HG02852 (cell line): Measurements from ENCODE around the gene SMIM32.
A peak's percentile ranks its signal among the peaks of the same experiment; 100 is the strongest.

Source experiments
- ATAC-seq: cut with Tn5 transposase; IDR thresholded peaks from one replicate; pipeline ENCODE4 v1.9.1; 2021; ENCODE audit warnings: mild to moderate bottlenecking, moderate library complexity; ENCODE audit not compliant: unreplicated experiment

The SMIM32 gene

GRCh38 chr5:136190091-136190720 lies 2.8 kb downstream of the SMIM32 start:
- no peak for ATAC-seq

GRCh38 chr5:136188859-136189258 lies 4.1 kb downstream of the SMIM32 start:
- no peak for ATAC-seq

DNA sequence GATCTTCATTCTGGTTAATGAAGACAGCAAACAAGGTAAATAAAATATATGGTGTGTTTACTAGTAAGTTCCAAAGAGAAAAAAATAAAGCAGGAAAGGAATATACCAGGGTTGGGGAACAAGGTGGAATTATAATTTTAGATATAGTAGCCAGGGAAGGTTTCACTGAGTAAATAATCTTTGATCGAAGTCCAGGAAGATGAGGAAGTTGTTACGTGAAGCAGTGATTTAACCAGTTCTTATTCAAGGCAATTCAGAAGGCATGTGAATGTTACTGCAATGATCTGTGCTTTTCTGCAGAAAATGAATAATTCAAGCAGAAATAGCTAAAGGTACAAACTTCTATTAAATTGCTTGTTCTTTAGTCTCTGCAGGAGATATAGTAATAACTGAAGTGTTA lies 6.2 kb downstream of the SMIM32 start:
- no peak for ATAC-seq

DNA sequence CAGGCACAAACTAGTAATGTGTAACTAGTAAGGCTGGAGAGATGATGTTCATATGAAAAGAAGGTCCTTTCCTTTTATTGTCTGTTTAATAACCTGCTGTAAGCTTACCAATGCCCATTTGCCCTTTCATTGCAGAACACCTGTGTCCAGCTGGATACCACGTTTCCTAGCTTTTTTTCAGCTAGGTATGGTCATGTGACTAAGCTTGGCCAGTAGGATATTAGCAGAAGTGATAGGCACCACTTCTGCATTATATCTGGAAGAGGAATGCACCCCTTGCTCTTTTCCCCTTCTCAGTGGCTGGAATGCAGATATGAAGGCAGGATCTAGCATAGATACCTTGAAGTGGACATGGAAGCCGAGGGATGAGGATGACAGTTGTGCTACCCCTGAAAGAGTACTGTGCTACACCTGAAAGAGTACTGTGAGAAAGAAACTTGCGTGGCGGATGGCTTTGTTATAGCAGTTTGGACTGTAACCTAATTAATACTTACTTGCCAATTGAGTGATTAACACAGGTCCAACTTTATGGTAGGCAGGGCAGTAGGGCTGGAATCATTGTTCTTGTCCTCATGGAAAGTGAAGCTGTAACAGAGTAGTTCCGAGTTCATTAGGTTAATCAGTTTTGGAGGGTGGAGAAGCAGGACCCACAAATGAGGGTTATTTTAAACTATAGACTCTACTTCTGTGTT lies 6.8 kb downstream of the SMIM32 start:
- ATAC-seq, result no peak

GRCh38 chr5:136182618-136183017 lies 10.3 kb downstream of the SMIM32 start:
- ATAC-seq, result no peak

DNA sequence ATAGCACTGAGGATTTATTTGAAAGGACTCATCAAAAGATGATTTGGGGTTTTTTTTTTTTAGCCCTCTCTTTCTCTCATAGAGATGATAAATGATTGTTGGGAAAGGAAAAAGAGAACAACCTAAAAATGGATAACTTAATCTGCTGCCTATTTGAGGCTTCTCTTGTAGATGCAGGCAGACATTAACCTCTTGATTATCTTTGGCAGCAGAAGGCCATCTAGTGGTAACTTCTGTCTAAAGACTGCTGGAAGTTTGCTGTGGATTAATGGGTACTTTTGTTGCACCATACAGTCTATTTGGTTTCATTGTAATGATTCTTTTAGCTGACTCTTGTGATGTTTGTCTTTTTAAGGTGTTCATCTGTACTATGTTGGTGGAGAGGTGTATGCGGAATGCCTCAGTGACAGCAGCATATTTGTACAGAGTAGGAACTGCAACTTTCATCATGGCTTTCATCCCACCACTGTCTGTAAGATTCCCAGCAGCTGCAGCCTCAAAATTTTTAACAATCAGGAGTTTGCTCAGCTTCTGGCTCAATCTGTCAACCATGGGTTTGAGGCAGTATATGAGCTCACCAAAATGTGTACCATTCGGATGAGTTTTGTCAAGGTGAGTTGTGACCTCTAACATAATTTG lies 18.8 kb downstream of the SMIM32 start:
- ATAC-seq, result peak; percentile 62

- ATAC-seq, result no peak
These were observed 23.7 kb downstream of the SMIM32 start for GRCh38 chr5:136169218-136169617.

GRCh38 chr5:136166909-136167308 lies 26.1 kb downstream of the SMIM32 start:
- ATAC-seq, result peak; percentile 74

- peak; percentile 46 for ATAC-seq
These were observed 28.7 kb downstream of the SMIM32 start for GRCh38 chr5:136164226-136164625.

DNA sequence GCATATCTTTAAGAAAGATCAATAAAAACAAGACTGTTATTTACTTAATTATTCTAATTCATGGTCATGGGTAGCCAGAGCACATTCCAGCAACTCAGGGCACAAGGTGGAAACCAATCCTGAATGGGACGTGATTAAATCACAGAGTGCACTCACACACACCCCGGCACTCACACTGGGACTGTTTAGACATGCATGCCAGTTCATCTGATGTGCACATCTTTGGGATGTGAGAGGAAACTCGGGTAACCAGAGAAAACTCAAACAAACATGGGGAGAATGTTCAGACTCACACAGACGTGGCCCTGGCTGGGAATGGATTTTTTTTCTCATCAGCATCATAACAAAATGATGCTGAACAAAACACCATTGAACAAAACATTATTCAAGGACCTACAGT lies 31.0 kb downstream of the SMIM32 start:
- no peak for ATAC-seq

DNA sequence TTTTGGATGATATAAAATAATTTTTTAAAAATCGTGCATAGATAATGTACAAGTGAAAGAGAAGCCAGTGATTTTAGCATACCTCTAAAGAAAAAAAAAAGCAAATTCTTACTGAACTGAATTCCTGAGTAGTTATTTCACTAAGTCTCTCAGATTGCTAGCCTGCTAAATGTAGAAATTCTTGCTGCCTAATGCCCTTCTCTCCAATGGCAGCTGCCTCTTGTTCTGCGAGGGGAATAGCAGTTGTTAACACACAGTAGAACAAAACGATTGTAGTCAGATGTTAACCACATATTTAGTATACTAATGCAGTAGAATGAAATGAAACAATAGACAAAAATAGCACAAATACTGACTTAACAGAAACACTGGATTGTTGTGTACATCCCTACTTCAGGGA lies 33.5 kb downstream of the SMIM32 start:
- ATAC-seq, result no peak

- no peak for ATAC-seq
These were observed 35.4 kb downstream of the SMIM32 start for GRCh38 chr5:136157514-136157913.

DNA sequence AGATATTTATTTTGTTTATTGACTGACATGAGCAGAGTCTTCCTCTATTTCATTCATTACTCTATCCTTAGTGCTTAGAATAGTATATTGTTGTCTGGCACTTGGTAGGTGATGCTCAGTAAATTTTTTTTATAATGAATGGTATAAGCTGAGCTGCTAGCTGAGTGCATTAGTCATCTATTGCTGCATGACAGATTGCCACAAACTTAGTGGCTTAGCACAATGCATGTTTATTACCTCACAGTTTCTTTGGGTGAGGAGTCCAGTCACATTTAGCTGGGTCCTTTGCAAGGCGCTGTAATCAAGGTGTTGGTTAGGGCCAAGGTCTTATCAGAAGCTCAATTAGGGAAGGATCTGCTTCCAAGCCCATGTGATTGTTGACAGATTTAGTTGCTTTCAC lies 37.2 kb downstream of the SMIM32 start:
- ATAC-seq, result no peak

DNA sequence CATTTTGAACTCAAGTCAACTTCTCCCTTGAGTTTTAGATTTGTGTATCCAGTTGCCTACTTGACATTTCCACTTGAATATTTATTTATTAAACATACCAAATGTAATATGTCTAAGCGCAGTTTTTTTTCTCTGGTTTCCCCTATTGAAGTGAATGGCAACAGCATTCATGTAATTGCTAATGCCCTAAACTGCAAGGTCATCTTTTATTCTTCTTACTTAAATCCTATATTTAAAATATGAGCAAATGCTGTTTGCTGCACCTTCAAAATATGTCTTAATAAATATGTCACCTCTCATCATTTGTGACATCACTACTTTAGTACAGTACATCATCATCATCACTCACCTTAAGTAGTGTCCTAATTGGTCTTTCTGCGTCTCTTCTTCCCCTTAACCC lies 37.9 kb downstream of the SMIM32 start:
- ATAC-seq, result no peak

DNA sequence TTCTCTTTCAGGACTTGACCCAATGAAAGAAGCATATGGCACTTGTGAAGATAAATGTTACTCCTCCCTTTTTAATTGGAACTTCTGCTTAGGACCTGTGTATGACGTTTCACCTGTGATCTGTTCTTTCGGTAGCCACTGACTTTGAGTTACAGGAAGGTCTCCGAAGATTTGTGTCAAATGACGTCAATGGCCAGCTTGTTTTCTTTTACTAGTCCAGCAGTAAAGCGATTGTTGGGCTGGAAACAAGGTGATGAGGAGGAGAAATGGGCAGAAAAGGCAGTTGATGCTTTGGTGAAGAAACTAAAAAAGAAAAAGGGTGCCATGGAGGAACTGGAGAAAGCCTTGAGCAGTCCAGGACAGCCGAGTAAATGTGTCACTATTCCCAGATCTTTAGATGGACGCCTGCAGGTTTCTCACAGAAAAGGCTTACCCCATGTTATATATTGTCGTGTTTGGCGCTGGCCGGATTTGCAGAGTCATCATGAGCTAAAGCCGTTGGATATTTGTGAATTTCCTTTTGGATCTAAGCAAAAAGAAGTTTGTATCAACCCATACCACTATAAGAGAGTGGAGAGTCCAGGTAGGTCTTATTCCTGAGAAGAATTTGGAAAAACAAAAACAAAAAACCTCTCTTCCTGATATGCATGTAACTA lies 39.3 kb downstream of the SMIM32 start:
- no peak for ATAC-seq

DNA sequence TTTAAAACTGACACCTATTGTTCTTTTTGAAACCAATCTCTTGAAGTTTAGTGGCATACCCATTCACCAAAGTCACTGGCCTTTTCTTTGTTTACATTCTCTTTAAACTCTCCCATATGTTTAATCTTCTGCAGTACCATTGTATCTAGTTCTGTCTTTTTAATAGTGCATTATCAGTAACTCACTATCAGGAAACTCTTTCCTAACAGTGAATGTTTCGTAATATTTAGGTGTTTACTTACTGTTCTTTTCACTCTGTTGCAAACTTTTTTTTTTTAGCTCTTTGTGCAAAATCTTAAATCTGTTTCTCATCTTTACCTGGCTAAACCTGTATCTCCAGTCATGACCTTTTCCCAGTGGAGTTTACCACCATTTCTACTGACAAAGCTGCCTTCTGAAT lies 43.1 kb downstream of the SMIM32 start:
- ATAC-seq, result no peak

DNA sequence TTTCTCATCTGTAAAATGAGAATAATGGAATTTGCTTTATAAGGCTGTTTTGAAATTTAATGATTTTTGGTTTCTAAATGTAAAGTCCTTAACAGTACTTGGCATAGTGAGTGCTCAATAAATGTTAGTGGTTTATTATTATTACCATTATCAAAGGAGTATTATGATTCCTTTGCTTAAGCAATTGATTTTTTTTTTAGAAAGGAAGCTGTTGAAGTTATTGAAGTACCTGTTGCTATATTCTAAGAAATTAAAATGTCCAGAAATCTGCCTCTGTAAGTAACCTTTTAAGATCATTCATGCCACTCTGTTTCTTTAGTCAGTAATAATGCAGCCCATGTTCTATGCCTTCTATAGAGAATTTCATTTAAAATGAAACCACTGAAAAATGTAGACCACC lies 45.3 kb downstream of the SMIM32 start:
- ATAC-seq, result no peak

DNA sequence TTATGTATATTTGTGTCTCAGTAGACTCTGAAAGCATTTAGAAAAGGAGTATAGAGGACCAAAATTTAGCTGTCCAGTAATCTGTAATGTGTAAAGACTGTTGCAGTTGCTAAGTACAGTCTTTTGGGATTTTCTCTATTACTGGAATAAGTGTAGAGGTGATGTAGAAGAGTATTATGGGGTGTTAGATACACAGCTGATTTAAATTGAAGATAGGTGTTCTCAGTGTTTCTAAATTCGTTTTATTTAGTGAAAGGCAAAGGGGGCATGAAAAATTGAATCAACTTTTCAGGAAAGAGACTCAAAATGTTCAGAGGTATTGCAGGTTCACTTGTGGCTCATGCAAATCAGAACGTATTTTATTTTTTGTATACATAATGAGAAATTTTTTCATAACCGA lies 46.8 kb downstream of the SMIM32 start:
- ATAC-seq, result no peak

GRCh38 chr5:136145030-136145429 lies 47.9 kb downstream of the SMIM32 start:
- ATAC-seq, result peak; percentile 71

DNA sequence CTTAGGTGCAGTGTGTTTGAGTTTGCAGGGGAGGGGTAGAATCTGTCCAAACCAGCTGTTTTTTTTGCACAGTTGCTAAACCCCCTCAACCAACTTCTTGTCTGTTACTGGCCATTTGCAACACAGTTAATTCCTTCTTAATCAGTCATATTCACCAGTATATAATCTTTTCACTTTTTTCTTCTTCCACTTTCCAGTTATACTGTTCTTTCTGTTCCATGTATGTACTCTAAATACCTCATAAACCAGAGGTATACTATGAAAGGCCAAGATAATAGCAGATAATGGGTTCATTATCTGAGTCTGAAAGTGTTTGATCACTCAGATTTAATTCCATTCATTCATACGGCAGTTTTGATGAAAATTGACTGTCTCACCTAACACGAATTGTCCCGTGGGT lies 49.2 kb downstream of the SMIM32 start:
- no peak for ATAC-seq

- ATAC-seq, result no peak
These were observed 49.6 kb downstream of the SMIM32 start for GRCh38 chr5:136143312-136143711.

GRCh38 chr5:136141561-136141960 lies 51.4 kb downstream of the SMIM32 start:
- peak; percentile 87 for ATAC-seq
